G401 (cell line): Measurements from ENCODE around the gene RTP3. TPM values are rescaled to one million over a fixed set of nuclear protein-coding genes. Genes with fewer than 3 reads are reported as not detected.
"Not testable (repeated sequence)": the region's sequence is repeated elsewhere in the genome, so short reads cannot be mapped to it uniquely, and the experiment has no call there.

ENCODE experiments used
- DNase-seq: peaks from one replicate; pipeline ENCODE4 v3.0.0-alpha.2; 2015; ENCODE audit warnings: low spot score
- in situ Hi-C: cut with HindIII; loops from 2 replicates; pipeline ENCODE4 v1.10.0; 2016; ENCODE audit warnings: low sequenced_read_pairs, mixed read lengths
- total RNA-seq: library from RNA; depleted of rRNA; stranded (reverse); fragments of >200 nt; shearing (Covaris generic); gene quantifications from 2 replicates; pipeline ENCODE4 v1.2.3, GENCODE V29; 2014; rRNA removed

Gene RTP3
- total RNA-seq, 1 experiment from 2014 or later = not detected

GRCh38 chr3:46538803-46539442 lies 41.1 kb downstream of the RTP3 start:
- in situ Hi-C loops = no loop called here
- no peak for DNase-seq

GRCh38 chr3:46539443-46540005 lies 41.7 kb downstream of the RTP3 start:
- in situ Hi-C loops = no loop called here
- no peak for DNase-seq

- DNase-seq = no peak
- in situ Hi-C loops = no loop called here
Observed at GRCh38 chr3:46540550-46540949, 42.8 kb downstream of the RTP3 start.

- in situ Hi-C loops = no loop called here
- no peak for DNase-seq
Observed at GRCh38 chr3:46541835-46542234, 44.1 kb downstream of the RTP3 start.

- DNase-seq = no peak
- in situ Hi-C loops = no loop called here
Observed at GRCh38 chr3:46542344-46542743, 44.6 kb downstream of the RTP3 start.

GRCh38 chr3:46542801-46543201 lies 45.0 kb downstream of the RTP3 start:
- in situ Hi-C loops = no loop called here
- DNase-seq = no peak

GRCh38 chr3:46544771-46545503 lies 47.2 kb downstream of the RTP3 start:
- DNase-seq = no peak
- in situ Hi-C loops = no loop called here

- in situ Hi-C loops = no loop called here
- no peak for DNase-seq
Observed at GRCh38 chr3:46545818-46546630, 48.2 kb downstream of the RTP3 start.

GRCh38 chr3:46546896-46547440 lies 49.2 kb downstream of the RTP3 start:
- in situ Hi-C loops = no loop called here
- DNase-seq = no peak

- in situ Hi-C loops = not testable (repeated sequence)
Observed at GRCh38 chr3:46548611-46549010, 50.8 kb downstream of the RTP3 start.

GRCh38 chr3:46549408-46549904 lies 51.7 kb downstream of the RTP3 start:
- in situ Hi-C loops = no loop called here
- no peak for DNase-seq

More at GRCh38 chr3:46548611-46549010, 50.8 kb downstream of the RTP3 start:
- DNase-seq = not testable (repeated sequence)

GRCh38 chr3:46549989-46550388 lies 52.2 kb downstream of the RTP3 start:
- in situ Hi-C loops = no loop called here
- DNase-seq = no peak

Other genes with a start within 250 kb of the RTP3 start
- gene CCR2, start 143.9 kb upstream of the RTP3 start, total RNA-seq = not detected in 2 replicates
- gene CCR5, start 127.0 kb upstream of the RTP3 start, total RNA-seq = 0.20 and 0.31 TPM in 2 replicates
- gene CCRL2, start 90.7 kb upstream of the RTP3 start, total RNA-seq = 0.98 and 3.2 TPM in 2 replicates
- gene LTF, start 33.1 kb upstream of the RTP3 start, total RNA-seq = not detected in 2 replicates
- gene LRRC2, start 68.3 kb downstream of the RTP3 start, total RNA-seq = not detected in 2 replicates
- not detected in 2 replicates for gene FAM240A, start 114.5 kb downstream of the RTP3 start, total RNA-seq
- gene ALS2CL, start 195.7 kb downstream of the RTP3 start, total RNA-seq = 0.20 and 0.31 TPM in 2 replicates
- gene TMIE, start 203.4 kb downstream of the RTP3 start, total RNA-seq = not detected in 2 replicates
- gene PRSS50, start 219.9 kb downstream of the RTP3 start, total RNA-seq = not detected in 2 replicates